ENCODE measurements around the gene TRPM1.

DNA sequence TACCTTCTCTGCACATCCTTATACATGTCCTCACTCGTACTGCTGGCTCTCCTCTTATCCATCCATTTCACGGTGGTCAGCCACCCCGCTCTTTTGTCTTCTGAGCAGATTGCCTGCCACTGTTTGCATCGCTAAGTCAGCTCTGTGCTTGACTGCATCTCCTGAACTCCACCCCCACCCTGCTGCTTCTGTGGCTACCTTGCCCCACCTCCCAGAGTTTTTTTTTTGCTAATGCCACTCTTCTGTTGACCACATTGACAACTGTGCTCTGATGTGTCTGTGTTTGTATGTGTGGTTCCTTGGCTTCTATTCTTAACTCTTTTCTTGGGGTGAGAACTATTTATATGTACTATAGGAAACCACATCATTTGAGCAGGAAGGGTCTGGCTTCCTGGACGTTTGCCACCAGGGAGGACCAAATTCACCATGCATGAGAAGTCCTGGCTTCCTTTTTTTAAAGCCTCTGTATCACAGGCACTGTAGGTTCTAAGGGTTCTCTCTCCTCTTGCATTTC lies 97.2 kb downstream of the TRPM1 start:
- TF ChIP-seq, protein P1, sequence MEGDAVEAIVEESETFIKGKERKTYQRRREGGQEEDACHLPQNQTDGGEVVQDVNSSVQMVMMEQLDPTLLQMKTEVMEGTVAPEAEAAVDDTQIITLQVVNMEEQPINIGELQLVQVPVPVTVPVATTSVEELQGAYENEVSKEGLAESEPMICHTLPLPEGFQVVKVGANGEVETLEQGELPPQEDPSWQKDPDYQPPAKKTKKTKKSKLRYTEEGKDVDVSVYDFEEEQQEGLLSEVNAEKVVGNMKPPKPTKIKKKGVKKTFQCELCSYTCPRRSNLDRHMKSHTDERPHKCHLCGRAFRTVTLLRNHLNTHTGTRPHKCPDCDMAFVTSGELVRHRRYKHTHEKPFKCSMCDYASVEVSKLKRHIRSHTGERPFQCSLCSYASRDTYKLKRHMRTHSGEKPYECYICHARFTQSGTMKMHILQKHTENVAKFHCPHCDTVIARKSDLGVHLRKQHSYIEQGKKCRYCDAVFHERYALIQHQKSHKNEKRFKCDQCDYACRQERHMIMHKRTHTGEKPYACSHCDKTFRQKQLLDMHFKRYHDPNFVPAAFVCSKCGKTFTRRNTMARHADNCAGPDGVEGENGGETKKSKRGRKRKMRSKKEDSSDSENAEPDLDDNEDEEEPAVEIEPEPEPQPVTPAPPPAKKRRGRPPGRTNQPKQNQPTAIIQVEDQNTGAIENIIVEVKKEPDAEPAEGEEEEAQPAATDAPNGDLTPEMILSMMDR (IDR thresholded peaks at IDR 0.05), result no peak
- TF ChIP-seq POLR2A (IDR thresholded peaks at IDR 0.05), result no peak

Data from body of pancreas (tissue), 4 donors.